NCI-H748 (cell line): ENCODE results near the gene IFITM5.
"Not testable (repeated sequence)": the region's sequence is repeated elsewhere in the genome, so short reads cannot be mapped to it uniquely, and the experiment has no call there.

Source experiments
- DNase-seq: peaks from one replicate; lab custom pipeline; 2025; ENCODE audit not compliant: unreplicated experiment; lab: John Stamatoyannopoulos, UW

The IFITM5 gene

DNA sequence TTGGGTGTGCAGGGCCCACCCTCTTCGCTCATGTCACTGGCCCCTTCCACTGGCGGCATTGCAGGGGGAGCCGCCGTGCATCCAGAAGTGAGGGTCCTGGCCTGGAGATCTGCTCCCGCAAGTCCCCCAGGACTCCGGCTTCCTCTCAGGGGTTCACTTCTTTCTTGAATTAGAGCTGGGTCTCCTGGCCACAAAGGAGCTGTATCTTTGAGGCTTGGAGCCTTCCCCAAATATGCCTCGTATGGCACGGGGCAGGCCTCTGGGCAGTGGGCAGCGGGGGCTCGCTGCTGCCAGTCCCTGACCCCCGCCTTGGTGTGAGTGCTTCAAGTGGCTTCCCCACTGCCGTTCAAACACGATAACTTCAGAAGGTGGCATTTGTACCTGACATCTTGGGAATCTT is 28.7 kb upstream of the IFITM5 start:
- no peak for DNase-seq

DNA sequence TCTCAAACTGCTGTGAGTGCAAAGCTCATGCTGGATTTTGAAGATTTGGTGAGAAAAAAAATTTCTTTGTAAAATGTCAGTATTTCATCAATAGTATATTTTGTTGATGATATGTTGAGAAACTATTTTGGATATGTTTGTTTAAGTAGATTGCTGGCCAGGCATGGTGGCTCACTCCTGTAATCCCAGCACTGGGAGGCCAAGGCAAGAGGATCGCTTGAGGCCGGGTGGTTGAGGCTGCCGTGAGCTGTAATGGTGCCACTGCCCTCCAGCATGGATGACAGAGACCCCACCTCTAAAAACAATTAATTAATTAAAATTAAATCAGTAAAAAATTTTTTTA is 28.2 kb upstream of the IFITM5 start:
- DNase-seq = no peak

DNA sequence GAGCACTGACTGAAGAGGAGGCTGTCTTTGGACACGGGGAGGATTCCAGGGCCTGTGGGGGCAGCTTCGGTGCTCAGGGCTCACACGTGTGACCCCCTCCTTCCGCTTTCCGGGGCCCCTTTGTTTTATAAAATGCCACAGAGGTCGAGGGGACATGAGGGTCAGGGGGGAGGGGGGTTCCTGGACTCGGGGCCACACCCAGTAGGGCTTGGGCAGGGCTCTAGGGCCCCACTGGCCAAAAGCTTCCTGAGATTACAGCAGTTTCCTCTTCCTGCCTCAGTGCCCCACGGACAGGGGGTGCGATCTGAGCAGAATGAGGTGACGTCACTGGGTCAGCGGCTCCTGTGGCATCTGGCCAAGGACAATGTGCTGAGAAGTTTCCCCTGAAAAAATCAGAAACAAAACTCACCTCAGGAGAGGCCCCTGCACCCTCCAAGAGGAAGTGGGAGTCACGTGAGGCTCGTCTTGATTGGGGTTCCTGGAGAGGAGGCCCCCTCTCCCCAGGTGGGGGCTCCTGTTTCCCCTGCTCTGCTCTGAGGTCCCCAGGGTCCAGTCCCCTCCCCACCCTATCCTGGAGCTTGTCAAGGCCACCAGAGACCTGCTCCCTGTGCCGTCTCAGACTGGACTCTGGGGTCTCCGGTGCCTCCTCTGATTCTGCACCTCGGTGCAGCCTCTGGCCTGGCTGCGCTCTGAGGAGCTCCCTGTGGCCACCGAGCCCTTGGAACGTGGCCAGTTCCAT is 27.7 kb upstream of the IFITM5 start:
- no peak for DNase-seq

DNA sequence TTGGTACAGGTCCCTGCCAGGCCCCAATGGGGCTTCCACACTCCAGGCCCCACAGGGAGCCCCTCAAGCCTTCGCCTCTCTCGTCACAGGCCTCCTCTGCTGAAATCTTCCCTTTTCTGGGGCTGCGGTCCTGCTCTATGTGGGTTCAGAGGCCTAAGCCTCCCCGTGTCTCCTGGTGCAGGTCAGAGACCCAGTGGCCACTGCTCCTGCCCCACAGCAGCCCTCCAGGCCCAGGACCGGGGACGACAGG is 27.2 kb upstream of the IFITM5 start:
- DNase-seq = no peak

DNA sequence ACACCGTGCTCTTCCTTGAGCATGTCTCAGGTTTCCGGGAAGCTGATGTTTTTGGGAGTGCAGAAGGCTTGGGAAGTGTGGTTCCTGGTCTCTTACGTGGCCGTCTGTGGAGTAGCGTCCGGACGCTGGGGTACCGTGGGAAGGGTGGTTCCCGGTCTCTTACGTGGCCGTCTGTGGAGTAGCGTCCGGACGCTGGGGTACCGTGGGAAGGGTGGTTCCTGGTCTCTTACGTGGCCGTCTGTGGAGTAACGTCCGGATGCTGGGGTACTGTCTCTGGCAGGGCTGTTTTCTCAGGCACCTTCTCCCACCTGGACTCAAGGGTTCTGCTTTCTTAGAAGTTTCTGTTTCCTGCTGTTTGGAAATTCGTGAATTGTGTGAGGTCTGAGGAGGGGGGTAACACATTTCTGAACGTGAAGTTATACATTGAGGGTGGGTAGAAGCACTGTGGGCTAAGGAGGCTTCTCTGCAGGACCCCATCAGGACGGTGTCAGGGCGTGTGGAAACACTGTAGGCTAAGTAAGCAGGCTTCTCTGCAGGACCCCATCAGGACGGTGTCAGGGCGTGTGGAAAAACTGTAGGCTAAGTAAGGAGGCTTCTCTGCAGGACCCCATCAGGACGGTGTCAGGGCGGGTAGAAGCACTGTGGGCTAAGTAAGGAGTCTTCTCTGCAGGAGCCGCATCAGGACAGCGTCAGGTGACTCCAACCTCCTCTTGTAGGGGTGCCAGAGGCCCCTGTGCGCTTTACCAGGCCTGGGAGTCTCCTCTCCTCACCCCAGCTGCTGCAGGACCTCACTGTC is 26.7 kb upstream of the IFITM5 start:
- DNase-seq = no peak

DNA sequence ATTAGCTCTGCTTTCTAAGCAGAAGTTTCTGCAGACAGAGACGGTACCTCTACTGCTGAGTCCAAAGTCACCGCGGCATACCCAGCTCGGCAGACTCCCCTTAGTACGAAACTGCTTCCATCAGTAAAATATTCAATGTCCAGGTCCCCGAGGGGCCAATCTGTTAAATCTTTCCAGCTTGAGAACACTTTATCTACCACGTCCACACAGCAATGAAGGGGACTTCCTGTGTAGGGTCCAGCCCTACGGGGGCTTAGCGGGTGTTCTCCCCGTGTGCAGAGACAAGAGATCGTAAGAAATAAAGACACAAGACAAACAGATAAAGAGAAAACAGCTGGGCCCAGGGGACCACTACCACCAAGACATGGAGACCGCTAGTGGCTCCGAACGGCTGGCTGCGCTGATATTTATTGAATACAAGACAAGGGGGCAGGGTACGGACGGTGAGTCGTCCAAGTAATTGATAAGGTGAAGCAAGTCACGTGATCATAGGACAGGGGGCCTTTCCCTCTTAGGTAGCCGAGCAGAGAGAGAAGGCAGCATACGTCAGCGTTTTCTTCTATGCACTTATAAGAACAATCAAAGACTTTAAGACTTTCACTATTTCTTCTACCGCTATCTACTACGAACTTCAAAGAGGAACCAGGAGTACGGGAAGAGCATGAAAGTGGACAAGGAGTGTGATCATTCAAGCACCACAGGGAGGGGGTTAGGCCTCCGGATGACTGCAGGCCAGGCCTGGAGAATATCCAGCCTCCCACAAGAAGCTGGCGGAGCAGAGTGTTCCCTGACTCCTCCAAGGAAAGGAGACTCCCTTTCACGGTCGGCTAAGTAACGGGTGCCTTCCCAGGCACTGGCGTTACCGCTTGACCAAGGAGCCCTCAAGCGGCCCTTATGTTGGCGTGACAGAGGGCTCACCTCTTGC is 25.5 kb upstream of the IFITM5 start:
- DNase-seq = not testable (repeated sequence)

DNA sequence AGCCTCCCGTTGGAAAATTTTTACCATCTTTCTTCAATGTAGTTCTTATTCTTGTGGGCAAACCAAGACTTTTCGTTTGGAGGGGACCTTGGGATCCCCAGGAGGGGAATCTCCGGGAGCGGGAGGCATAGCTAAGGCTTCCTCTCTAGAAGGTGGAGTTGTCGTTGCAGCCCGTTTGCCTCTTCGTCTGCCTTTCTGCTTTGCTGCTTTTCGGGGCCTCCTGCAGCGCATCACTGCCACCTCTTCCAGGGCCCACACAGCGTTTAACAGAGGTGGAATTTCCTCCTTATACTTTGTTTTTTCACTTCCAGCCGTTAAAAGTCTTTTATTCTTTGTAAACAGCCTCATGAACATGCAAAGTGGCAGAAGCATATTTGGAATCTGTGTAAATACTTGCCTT is 24.8 kb upstream of the IFITM5 start:
- no peak for DNase-seq

DNA sequence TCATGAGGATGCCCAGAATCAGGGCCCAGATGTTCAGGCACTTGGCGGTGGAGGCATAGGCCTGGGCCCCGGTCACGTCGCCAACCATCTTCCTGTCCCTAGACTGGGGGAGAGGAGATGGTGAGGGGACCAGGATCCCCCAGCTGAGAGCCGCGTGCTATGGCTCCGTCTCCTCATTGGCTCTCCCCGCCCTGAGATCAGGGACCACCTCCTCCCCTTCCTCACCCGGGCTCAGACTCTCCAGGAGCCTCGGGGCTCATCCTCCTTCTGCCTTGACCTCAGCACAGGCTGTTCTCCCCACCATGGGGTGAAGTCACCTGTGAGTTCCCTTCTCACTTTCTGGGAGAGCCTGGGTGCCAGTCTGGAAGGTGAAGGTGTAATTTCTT is 20.6 kb upstream of the IFITM5 start:
- DNase-seq = not testable (repeated sequence)

DNA sequence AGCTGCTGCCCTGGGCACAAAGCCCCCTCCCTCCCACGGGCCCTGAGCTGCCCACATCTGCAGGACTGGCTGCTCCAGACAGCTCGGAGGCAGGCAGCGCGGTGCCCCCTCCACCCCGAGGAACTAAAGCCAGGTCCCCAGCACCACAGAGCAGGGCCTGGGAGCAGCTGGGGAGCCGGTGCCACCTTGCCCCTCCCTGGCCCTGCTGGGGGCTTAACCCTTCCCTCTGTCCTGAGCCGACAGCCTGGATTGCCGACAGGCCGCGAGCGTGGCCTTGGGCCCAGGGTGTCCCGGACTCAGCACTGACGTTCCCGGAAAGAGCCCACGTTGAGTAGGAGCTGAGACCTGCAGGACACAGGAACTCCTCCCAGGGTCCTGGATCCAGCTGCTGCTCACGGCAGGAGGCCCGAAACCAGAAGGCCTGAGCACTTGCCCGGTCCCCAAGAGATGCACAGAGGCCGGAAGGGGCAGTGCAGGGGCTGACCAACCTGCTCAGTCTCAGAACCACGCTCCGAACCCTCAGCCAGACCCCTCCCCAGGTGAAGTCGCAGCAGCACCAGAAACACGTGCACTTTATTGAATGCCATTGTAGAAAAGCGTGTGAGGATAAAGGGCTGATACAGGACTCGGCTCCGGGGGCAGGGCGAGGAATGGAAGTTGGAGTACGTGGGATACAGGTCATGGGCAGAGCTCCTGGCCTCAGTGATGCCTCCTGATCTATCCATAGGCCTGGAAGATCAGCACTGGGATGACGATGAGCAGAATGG is 20.0 kb upstream of the IFITM5 start:
- not testable (repeated sequence) for DNase-seq

DNA sequence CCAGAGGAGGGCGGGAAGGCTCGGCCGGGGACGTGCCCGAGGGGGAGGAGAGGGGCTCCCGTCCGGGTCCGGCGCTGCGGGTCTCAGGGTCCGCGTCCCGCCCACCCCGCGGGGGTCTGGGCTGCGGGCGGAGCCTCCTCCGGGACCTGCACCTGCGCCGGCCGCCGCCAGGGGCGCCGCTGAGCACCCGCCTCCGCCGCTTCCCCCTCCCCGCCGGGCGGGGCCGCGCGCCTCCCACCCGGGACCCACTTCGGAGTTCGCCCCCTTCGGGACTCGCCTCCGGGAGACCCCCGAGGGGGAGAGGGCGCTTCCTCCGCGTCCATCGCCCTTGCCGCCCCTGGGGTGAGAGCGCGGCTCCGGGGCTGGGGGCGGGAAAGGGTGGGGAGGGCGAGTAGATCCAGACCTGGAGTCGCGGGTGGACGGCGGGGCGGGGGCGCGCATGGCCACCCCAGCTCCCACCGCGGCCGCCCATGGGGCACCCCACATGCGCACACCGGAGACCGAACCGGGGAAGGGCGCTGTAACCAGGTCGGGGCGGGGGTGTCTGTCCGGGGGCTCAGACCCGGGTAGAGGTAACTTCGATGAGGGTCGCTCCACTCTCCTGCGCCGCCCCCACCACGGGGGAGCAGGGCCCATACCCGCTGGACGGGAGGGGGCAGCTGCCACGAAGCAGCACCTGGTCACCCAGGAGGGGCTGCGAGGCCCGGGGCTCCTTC is 19.2 kb upstream of the IFITM5 start:
- DNase-seq = not testable (repeated sequence)

DNA sequence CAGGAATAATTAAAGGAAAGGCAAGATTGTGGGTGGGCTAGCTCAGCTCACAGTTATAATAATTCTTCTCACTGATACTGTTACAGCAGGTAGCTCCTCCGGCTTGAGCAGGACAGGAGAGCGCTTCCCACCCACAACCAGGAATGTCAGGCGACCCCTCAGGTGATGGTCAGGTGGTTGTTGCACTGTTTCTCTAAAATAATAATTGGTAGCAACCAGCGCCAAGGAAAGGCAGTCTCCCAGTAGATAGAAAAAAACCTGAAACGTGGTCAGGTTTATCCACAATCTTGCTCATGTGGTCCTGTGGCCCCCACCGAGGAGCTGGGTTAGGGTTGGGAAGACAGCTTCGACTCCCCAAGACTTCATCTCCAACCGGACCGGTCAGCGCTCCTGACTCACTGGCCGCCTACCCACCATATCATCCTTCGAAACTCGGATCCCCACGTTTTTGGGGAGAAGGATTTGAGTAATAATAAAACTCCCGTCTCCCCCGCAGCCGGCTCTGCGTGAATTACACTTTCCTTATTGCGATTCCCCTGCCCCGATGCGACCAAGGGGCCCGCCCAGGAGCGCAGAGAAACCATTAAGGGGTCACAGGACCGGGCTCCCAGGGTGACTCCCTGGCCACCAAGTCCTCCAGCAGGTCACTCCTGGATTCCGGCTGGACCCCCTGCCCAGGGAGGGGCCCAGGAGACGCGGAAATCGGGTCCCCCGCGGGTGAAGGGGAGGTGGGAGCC is 18.5 kb upstream of the IFITM5 start:
- not testable (repeated sequence) for DNase-seq

DNA sequence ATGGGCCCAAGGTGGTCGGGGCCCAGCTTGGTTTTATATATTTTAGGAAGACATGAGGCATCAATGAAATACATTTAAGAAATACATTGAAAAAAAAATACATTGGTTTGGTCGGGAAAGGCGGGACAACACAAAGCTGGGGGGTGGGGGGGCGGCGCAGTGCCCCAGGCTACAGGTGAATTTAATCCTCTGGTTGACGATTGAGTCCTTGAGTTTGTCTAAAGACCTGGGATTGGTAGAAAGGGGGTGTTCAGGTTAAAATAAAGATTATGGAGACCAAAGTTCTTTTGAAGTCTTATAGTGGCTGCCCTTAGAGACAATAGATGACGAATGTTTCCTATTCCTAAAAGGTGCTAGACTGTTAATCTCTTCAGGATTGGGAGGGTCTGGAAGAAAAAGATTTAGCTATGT is 17.6 kb upstream of the IFITM5 start:
- no peak for DNase-seq

DNA sequence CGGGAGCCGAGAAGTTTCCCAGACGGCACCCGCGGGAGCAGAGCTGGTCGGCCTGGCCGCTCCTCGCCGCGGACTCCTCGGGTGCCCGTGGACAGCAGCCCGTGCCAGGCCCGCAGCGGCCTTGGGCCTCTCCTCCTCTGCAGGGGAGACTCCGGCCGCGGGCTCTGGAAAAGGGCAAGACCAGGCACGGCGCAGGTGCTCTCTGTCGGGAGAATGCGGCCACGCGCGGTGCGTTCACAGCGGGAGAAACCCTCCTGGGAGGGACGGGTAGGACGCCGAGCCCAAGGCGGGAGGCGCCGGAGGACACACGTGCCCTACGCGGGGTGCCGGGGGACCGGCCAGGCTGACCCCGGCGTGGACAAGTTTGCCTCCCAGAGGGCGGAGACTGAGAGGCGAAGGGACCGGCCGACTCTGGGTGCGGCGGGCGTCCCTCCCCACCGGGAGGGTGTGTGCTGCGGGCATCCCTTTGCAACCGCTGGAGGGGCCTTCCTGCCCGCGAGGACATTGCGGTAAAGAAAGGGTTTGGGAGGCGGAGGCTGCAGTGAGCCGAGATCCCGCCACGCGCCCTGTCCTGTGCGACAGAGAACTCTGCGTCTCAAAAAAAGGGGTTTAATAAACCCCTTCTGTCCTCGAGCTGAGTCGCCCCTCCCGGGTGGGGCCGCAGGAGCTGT is 16.8 kb upstream of the IFITM5 start:
- DNase-seq = no peak

DNA sequence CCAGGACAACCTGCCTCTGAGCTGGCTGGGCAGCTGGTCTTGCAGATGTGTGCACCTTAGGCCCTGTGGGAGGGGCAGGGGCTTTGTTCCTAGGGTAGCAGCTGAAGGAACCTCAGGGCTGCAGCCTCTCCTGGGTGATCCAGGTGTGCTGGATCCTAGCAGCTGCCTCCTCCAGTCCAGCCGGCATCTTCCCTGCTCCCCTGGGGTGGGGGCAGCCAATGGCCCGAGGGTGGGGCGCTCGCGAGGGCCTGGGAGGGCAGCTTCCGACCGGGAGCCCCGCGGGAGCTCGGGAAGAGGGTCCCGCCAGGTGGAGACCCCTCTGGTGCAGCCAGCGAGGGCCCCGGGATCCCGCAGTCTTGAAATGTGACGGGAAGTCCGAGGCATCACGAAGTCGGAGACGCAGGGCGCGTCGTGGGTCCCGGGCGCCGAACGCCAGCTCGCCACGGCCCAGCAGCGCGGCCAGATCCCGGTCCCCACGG is 16.2 kb upstream of the IFITM5 start:
- DNase-seq = no peak

DNA sequence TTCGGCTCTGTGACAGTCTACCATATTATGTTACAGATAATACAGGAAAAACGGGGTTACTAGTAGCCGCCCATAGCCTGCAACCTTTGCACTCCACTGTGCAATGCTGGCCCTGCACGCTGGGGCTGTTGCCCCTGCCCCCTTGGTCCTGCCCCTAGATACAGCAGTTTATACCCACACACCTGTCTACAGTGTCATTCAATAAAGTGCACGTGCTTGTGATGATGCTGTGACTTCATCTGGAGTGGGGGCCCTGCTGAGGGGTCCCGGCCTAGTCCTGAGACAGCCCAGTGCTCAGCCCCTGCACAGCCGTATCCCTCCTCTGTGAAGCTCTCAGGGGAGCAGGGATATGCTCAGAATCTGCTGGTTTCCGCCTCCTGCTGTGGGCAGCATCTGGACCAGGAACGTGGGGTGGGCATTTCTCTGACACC is 15.7 kb upstream of the IFITM5 start:
- DNase-seq = no peak

DNA sequence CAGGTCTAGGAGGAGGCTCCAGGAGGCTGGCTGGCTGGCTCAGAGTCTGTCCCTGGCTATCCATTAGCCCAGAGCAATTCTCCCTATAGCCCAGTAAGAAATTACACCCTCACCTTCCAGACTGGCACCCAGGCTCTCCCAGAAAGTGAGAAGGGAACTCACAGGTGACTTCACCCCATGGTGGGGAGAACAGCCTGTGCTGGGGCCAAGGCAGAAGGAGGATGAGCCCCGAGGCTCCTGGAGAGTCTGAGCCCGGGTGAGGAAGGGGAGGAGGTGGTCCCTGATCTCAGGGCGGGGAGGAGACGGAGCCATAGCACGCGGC is 15.2 kb upstream of the IFITM5 start:
- not testable (repeated sequence) for DNase-seq

DNA sequence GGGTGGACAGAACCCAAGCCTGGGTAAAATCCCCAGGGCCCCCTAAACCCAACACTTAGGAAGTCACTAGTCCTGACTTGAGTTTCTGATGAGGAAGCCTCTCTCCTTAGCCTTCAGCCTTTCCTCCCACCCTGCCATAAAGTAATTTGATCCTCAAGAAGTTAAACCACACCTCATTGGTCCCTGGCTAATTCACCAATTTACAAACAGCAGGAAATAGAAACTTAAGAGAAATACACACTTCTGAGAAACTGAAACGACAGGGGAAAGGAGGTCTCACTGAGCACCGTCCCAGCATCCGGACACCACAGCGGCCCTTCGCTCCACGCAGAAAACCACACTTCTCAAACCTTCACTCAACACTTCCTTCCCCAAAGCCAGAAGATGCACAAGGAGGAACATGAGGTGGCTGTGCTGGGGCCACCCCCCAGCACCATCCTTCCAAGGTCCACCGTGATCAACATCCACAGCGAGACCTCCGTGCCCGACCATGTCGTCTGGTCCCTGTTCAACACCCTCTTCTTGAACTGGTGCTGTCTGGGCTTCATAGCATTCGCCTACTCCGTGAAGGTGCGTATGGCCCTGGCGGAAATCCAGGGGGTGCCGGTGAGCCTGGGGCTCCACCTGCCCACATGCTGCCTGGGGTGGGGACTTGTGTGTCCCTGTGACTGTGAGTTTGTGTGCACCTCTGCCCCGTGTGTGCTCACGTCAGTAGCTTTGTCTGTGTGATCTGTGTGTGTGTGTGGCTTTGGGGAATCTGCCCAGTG is 14.6 kb upstream of the IFITM5 start, which contains the start of gene IFITM1:
IFITM1 (plus strand) TSS at position 254 of the 767 bp plus-strand sequence; CDS start at position 385, 131 bp downstream.
- no peak for DNase-seq

DNA sequence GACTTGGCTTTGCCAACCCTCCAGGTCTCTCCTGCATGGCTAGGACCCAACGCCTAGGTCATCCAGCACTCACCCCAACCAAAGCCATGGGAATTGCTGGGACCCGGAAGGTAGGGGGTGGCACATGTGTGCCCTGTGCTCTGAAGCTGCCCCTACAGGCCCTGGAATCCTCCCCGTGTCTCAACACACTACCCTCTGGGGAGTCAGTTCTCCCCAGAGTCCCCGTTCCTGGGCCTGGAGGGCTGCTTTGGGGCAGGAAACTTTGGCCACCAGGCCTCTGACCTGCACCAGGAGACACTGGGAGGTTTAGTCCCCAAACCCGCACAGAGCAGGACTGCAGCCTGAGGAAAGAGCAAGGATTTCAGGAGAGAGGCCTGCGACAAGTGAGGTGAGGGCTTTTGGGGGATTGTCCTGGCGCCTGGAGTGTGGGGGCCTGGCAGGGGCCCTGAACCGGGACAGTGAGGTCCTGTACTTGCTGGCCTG is 14.0 kb upstream of the IFITM5 start:
- no peak for DNase-seq
